SK-N-SH (cell line): Measurements from ENCODE around the gene PIGW.

Experiments
- SIN3A ChIP-seq: IDR thresholded peaks from 2 replicates; pipeline ENCODE4 v1.6.1; 2012; ENCODE audit warnings: low read depth, mild to moderate bottlenecking, low read length, moderate library complexity, borderline replicate concordance
- TF ChIP-seq, protein P1 (sequence below): IDR thresholded peaks from 2 replicates; pipeline ENCODE4 v1.4.0; 2012; ENCODE audit warnings: low read depth, borderline replicate concordance
- TF ChIP-seq, protein P2 (sequence below): fragments of 200-600 bp; sonication (generic); IDR thresholded peaks from 2 replicates; pipeline ENCODE4 v1.6.1; 2017; ENCODE audit warnings: antibody characterized with exemption, mild to moderate bottlenecking, moderate library complexity

- peak; percentile 81 for TF ChIP-seq SIN3A
- TF ChIP-seq, protein P1, sequence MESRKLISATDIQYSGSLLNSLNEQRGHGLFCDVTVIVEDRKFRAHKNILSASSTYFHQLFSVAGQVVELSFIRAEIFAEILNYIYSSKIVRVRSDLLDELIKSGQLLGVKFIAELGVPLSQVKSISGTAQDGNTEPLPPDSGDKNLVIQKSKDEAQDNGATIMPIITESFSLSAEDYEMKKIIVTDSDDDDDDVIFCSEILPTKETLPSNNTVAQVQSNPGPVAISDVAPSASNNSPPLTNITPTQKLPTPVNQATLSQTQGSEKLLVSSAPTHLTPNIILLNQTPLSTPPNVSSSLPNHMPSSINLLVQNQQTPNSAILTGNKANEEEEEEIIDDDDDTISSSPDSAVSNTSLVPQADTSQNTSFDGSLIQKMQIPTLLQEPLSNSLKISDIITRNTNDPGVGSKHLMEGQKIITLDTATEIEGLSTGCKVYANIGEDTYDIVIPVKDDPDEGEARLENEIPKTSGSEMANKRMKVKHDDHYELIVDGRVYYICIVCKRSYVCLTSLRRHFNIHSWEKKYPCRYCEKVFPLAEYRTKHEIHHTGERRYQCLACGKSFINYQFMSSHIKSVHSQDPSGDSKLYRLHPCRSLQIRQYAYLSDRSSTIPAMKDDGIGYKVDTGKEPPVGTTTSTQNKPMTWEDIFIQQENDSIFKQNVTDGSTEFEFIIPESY, result peak; percentile 98
- TF ChIP-seq, protein P2, sequence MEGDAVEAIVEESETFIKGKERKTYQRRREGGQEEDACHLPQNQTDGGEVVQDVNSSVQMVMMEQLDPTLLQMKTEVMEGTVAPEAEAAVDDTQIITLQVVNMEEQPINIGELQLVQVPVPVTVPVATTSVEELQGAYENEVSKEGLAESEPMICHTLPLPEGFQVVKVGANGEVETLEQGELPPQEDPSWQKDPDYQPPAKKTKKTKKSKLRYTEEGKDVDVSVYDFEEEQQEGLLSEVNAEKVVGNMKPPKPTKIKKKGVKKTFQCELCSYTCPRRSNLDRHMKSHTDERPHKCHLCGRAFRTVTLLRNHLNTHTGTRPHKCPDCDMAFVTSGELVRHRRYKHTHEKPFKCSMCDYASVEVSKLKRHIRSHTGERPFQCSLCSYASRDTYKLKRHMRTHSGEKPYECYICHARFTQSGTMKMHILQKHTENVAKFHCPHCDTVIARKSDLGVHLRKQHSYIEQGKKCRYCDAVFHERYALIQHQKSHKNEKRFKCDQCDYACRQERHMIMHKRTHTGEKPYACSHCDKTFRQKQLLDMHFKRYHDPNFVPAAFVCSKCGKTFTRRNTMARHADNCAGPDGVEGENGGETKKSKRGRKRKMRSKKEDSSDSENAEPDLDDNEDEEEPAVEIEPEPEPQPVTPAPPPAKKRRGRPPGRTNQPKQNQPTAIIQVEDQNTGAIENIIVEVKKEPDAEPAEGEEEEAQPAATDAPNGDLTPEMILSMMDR, result 0 out of 2 replicates have a peak, but pooled peaks have one; percentile 20
These were observed at the start of gene PIGW, which contains the start of gene MYO19 for GRCh38 chr17:36534840-36535668.
